Measurements from ENCODE around the gene ZC3H4. TPM values are rescaled to one million over a fixed set of nuclear protein-coding genes. Genes with fewer than 3 reads are reported as not detected.

ZC3H4 gene
- total and polyA plus RNA-seq, 4 donors = 12.2 to 51.6 (median 16.2) TPM

GRCh38 chr19:47072323-47072722 is 41.3 kb downstream of the ZC3H4 start:
- Histone ChIP-seq H3K27ac (ENCODE audit: low read depth in 1 of 2, low read length in 1 of 2) (no peak overlapping the region), H3K36me3 (ENCODE audit: control insufficient read depth in 4 of 4, insufficient read depth in 4 of 4, low read length in 4 of 4) (peaks cover 8 to 59% (median 33%) of the 10 kb centered on the region in 4 donors), H3K4me1 (ENCODE audit: control insufficient read depth in 5 of 5, insufficient read depth in 5 of 5, low read length in 5 of 5) (peaks cover 0 to 22% (median 11%) of the 10 kb centered on the region in 5 donors), H3K4me3 (no peak overlapping the region), H3K27me3 (ENCODE audit: control insufficient read depth in 3 of 3, insufficient read depth in 3 of 3, low read length in 2 of 3) (no peaks in the 10 kb centered on the region), H3K9me3 (ENCODE audit: control insufficient read depth in 4 of 4, insufficient read depth in 3 of 4, low read length in 3 of 4) (no peaks in the 10 kb centered on the region), H3K9ac (ENCODE audit: insufficient read depth in 1 of 2, low read length in 2 of 2) (no peak overlapping the region)
- no peak for TF ChIP-seq CTCF (IDR thresholded peaks at IDR 0.05; ENCODE audit: control extremely low read depth, extremely low read depth)
- ATAC-seq (ENCODE audit: insufficient read depth, low FRiP score) (no peak), DNase-seq (no peak)
- WGBS, 2 donors = 92 to 95% methylated on average over 11 to 17 of the region's 17 CpGs

- no peak for TF ChIP-seq CTCF (IDR thresholded peaks at IDR 0.05; ENCODE audit: control extremely low read depth, extremely low read depth)
- no peak for DNase-seq
- Histone ChIP-seq H3K9ac (ENCODE audit: insufficient read depth in 1 of 2, low read length in 2 of 2) (no peak overlapping the region), H3K4me3 (no peak overlapping the region), H3K36me3 (ENCODE audit: control insufficient read depth in 4 of 4, insufficient read depth in 4 of 4, low read length in 4 of 4) (peaks cover 14 to 65% (median 33%) of the 10 kb centered on the region in 4 donors), H3K4me1 (ENCODE audit: control insufficient read depth in 5 of 5, insufficient read depth in 5 of 5, low read length in 5 of 5) (peaks cover 0 to 22% (median 11%) of the 10 kb centered on the region in 5 donors), H3K27ac (ENCODE audit: low read depth in 1 of 2, low read length in 1 of 2) (no peak overlapping the region), H3K9me3 (ENCODE audit: control insufficient read depth in 4 of 4, insufficient read depth in 3 of 4, low read length in 3 of 4) (no peaks in the 10 kb centered on the region), H3K27me3 (ENCODE audit: control insufficient read depth in 3 of 3, insufficient read depth in 3 of 3, low read length in 2 of 3) (no peaks in the 10 kb centered on the region)
- no peak for ATAC-seq (ENCODE audit: insufficient read depth, low FRiP score)
- 91 to 92% methylated on average over 12 of the region's 12 CpGs for WGBS, 2 donors
These were observed 41.8 kb downstream of the ZC3H4 start for GRCh38 chr19:47071731-47072130.

GRCh38 chr19:47070756-47071155 is 42.8 kb downstream of the ZC3H4 start:
- no peak for TF ChIP-seq CTCF (IDR thresholded peaks at IDR 0.05; ENCODE audit: control extremely low read depth, extremely low read depth)
- 94 to 97% methylated on average over 18 of the region's 18 CpGs for WGBS, 2 donors
- Histone ChIP-seq H3K27ac (ENCODE audit: low read depth in 1 of 2, low read length in 1 of 2) (no peak overlapping the region), H3K9ac (ENCODE audit: insufficient read depth in 1 of 2, low read length in 2 of 2) (no peak overlapping the region), H3K4me3 (no peak overlapping the region), H3K4me1 (ENCODE audit: control insufficient read depth in 5 of 5, insufficient read depth in 5 of 5, low read length in 5 of 5) (peaks cover 0 to 14% (median 4%) of the 10 kb centered on the region in 5 donors), H3K9me3 (ENCODE audit: control insufficient read depth in 4 of 4, insufficient read depth in 3 of 4, low read length in 3 of 4) (no peaks in the 10 kb centered on the region), H3K27me3 (ENCODE audit: control insufficient read depth in 3 of 3, insufficient read depth in 3 of 3, low read length in 2 of 3) (no peaks in the 10 kb centered on the region), H3K36me3 (ENCODE audit: control insufficient read depth in 4 of 4, insufficient read depth in 4 of 4, low read length in 4 of 4) (peaks cover 17 to 72% (median 33%) of the 10 kb centered on the region in 4 donors)
- DNase-seq = no peak
- no peak for ATAC-seq (ENCODE audit: insufficient read depth, low FRiP score)

- TF ChIP-seq CTCF (IDR thresholded peaks at IDR 0.05; ENCODE audit: control extremely low read depth, extremely low read depth) = no peak
- Histone ChIP-seq H3K4me3 (no peak overlapping the region), H3K9me3 (ENCODE audit: control insufficient read depth in 4 of 4, insufficient read depth in 3 of 4, low read length in 3 of 4) (no peaks in the 10 kb centered on the region), H3K9ac (ENCODE audit: insufficient read depth in 1 of 2, low read length in 2 of 2) (no peak overlapping the region), H3K4me1 (ENCODE audit: control insufficient read depth in 5 of 5, insufficient read depth in 5 of 5, low read length in 5 of 5) (peaks cover 0 to 4% (median 0%) of the 10 kb centered on the region in 5 donors), H3K27me3 (ENCODE audit: control insufficient read depth in 3 of 3, insufficient read depth in 3 of 3, low read length in 2 of 3) (no peaks in the 10 kb centered on the region), H3K27ac (ENCODE audit: low read depth in 1 of 2, low read length in 1 of 2) (no peak overlapping the region), H3K36me3 (ENCODE audit: control insufficient read depth in 4 of 4, insufficient read depth in 4 of 4, low read length in 4 of 4) (peaks cover 17 to 76% (median 37%) of the 10 kb centered on the region in 4 donors)
- no peak for ATAC-seq (ENCODE audit: insufficient read depth, low FRiP score)
- WGBS, 2 donors = 87 to 91% methylated on average over 15 of the region's 15 CpGs
- DNase-seq = no peak
These were observed 43.8 kb downstream of the ZC3H4 start for GRCh38 chr19:47069795-47070194.

Data from lung (tissue), 12 donors.